Prostate gland (tissue), 2 donors: ENCODE data around the gene FBRSL1.

Source experiments
- POLR2AphosphoS5 ChIP-seq: sonication (generic); formaldehyde crosslinking; IDR thresholded peaks from one replicate; pipeline ENCODE4 v1.6.1; 2017; ENCODE audit warnings: antibody characterized with exemption
- TF ChIP-seq, protein P1 (sequence below), 4 experiments: fragments of 200-600 bp in 2 of 4; fragments of 450-650 bp in 2 of 4; sonication (generic) in 2 of 4; IDR thresholded peaks; 1 replicate in 3 of 4; 2 replicates in 1 of 4; pipeline ENCODE4 v1.5.1; 2016 to 2019; ENCODE audit warnings: antibody characterized with exemption in 4 of 4, mild to moderate bottlenecking in 2 of 4, moderate library complexity in 2 of 4

DNA sequence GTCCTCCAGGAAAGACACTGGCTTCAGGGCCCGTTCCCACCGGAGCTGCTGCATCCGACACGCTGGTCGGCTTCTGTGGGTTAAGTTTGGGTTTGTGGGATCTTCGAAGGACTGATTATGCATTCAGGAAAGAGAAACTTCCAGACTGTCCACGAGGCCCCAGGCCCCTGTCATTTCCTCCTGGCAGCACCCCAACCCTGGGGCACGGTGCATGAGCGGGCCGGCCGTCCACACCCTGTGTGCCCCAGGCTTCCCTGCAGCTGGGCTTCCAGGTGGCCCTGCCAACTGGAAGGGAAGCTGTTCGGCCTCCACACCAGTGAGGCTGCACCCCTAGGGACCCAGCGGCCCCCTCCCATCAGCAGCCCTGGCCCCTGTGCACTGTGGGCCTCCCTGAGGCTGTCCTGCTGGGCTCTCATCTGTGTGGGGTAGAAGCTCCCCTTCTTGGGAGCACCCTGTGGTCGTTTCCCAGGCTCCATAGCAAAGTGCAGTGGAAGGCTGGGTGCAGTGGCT is 9.3 kb upstream of the FBRSL1 start:
- TF ChIP-seq POLR2AphosphoS5 = no peak
- TF ChIP-seq, protein P1, sequence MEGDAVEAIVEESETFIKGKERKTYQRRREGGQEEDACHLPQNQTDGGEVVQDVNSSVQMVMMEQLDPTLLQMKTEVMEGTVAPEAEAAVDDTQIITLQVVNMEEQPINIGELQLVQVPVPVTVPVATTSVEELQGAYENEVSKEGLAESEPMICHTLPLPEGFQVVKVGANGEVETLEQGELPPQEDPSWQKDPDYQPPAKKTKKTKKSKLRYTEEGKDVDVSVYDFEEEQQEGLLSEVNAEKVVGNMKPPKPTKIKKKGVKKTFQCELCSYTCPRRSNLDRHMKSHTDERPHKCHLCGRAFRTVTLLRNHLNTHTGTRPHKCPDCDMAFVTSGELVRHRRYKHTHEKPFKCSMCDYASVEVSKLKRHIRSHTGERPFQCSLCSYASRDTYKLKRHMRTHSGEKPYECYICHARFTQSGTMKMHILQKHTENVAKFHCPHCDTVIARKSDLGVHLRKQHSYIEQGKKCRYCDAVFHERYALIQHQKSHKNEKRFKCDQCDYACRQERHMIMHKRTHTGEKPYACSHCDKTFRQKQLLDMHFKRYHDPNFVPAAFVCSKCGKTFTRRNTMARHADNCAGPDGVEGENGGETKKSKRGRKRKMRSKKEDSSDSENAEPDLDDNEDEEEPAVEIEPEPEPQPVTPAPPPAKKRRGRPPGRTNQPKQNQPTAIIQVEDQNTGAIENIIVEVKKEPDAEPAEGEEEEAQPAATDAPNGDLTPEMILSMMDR (IDR thresholded peaks at IDR 0.05) = no peak
